Measurements from ENCODE around the gene ZNF319. TPM values are rescaled to one million over a fixed set of nuclear protein-coding genes. Genes with fewer than 3 reads are reported as not detected.
A peak's percentile ranks its signal among the peaks of the same experiment; 100 is the strongest.

ZNF319 gene
- total RNA-seq, 3 donors from 2014 or later (not counting 1 experiment from before 2014, with no cell fraction given) = 15.9 to 31.3 (median 29.3) TPM

DNA sequence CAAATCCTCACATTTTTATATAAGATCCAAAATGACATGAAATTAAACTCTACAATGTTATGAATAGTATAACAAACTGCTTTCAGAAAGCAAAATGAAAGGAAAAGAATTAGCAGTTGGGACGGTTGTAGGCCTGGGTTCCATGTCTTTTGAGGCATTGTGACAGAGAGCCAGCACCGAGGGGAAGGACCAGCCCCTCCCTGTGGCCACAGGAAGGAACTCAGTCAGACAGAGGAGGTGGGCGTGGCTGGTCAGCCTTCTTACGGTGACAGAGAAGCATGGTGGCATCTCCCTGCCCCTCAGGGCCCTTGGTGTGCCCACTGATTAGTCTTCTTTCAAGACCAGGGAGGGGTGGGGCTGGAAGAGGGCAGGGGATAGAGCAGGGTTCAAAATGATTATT is 5.7 kb downstream of the ZNF319 start:
- Mint-ChIP-seq H3K36me3 (peaks cover 5% of the 10 kb centered on the region), H3K27me3 (ENCODE audit: low read depth in 2 of 2) (no peaks in the 10 kb centered on the region), H3K27ac (peak overlapping the region; percentile 72 to 79), H3K4me1 (peaks cover 32 to 53% of the 10 kb centered on the region in 2 donors), H3K4me3 (peak overlapping the region; percentile 65), H3K9me3 (no peaks in the 10 kb centered on the region)
- Histone ChIP-seq H3K36me3 (ENCODE audit: control insufficient read depth, insufficient read depth, low read length) (peaks cover 39% of the 10 kb centered on the region), H3K4me3 (ENCODE audit: low read length) (no peak overlapping the region), H3K27me3 (ENCODE audit: control insufficient read depth, insufficient read depth, low read length) (no peaks in the 10 kb centered on the region), H3K27ac (ENCODE audit: low read length) (peak overlapping the region; percentile 4), H3K4me1 (ENCODE audit: control insufficient read depth, insufficient read depth, low read length) (peaks cover 69% of the 10 kb centered on the region), H3K9me3 (ENCODE audit: control insufficient read depth, insufficient read depth, low read length) (no peaks in the 10 kb centered on the region)
- 15% methylated on average over 4 of the region's 4 CpGs for WGBS (ENCODE audit: insufficient coverage)
- ATAC-seq = peak; percentile 74 to 81 (median 74)
- TF ChIP-seq, protein P1, sequence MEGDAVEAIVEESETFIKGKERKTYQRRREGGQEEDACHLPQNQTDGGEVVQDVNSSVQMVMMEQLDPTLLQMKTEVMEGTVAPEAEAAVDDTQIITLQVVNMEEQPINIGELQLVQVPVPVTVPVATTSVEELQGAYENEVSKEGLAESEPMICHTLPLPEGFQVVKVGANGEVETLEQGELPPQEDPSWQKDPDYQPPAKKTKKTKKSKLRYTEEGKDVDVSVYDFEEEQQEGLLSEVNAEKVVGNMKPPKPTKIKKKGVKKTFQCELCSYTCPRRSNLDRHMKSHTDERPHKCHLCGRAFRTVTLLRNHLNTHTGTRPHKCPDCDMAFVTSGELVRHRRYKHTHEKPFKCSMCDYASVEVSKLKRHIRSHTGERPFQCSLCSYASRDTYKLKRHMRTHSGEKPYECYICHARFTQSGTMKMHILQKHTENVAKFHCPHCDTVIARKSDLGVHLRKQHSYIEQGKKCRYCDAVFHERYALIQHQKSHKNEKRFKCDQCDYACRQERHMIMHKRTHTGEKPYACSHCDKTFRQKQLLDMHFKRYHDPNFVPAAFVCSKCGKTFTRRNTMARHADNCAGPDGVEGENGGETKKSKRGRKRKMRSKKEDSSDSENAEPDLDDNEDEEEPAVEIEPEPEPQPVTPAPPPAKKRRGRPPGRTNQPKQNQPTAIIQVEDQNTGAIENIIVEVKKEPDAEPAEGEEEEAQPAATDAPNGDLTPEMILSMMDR (IDR thresholded peaks at IDR 0.05) = no peak
- intact Hi-C loops (cut with micrococcal nuclease) = no loop called here
- DNase-seq = peak; percentile 42 to 69

DNA sequence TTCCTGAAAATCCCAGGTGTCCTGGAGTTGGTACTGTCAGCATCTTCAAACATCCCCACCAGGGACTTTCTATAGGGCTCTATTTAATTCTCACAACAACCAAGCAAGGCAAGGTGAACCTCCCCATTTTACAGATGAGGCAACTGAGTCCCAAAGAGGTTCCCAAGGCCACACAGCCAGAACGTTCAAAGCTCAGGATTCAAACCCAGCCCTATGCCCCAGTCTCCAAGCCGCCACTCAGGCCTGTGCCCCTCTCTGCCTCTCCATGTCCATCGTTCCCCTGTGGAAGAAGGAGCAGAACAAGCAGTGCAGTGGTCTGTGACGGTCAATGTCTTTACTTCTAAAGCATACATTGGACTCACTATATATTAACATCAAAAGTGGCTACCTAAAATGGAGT is 6.1 kb downstream of the ZNF319 start:
- Mint-ChIP-seq H3K36me3 (peaks cover 5% of the 10 kb centered on the region), H3K27ac (peak overlapping the region; percentile 72 to 79), H3K4me3 (peak overlapping the region; percentile 65), H3K27me3 (ENCODE audit: low read depth in 2 of 2) (no peaks in the 10 kb centered on the region), H3K4me1 (peaks cover 31 to 52% of the 10 kb centered on the region in 2 donors), H3K9me3 (no peaks in the 10 kb centered on the region)
- peaks cover 65% of the 10 kb centered on the region for H3K4me1 ChIP-seq (ENCODE audit: control insufficient read depth, insufficient read depth, low read length)
- WGBS (ENCODE audit: insufficient coverage) = 91% methylated on average over 4 of the region's 4 CpGs
- TF ChIP-seq, protein P1 (IDR thresholded peaks at IDR 0.05) = no peak
- H3K9me3 ChIP-seq (ENCODE audit: control insufficient read depth, insufficient read depth, low read length) = no peaks in the 10 kb centered on the region
- DNase-seq (no peak), ATAC-seq (no peak)
- no peak overlapping the region for H3K27ac ChIP-seq (ENCODE audit: low read length)
- H3K27me3 ChIP-seq (ENCODE audit: control insufficient read depth, insufficient read depth, low read length) = no peaks in the 10 kb centered on the region
- intact Hi-C loops (cut with micrococcal nuclease) = no loop called here
- peaks cover 39% of the 10 kb centered on the region for H3K36me3 ChIP-seq (ENCODE audit: control insufficient read depth, insufficient read depth, low read length)
- H3K4me3 ChIP-seq (ENCODE audit: low read length) = no peak overlapping the region

DNA sequence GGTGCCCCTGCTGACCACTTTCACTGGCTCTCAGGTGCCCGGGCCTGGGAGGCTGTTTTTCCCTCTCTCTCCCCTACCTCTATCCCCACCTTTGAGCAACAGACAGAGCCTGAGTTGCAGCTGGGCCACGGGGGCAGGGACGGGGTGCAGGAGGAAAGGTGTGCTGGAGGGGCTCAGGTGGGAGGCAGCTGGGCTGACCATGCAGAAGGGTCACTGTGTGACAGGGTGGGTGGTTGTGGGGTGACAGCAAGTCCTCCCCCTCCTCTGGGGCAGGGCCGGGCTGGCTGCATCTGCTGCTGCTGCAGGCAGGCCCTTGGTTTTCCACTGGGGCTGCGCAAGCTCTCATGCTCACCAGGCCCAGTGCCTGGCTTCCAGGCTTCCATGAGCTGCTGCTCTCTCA is 6.6 kb downstream of the ZNF319 start:
- Mint-ChIP-seq H3K4me3 (no peak overlapping the region), H3K36me3 (peaks cover 5% of the 10 kb centered on the region), H3K9me3 (no peaks in the 10 kb centered on the region), H3K27me3 (ENCODE audit: low read depth in 2 of 2) (no peaks in the 10 kb centered on the region), H3K27ac (peak overlapping the region in 1 of 2 donors; percentile 79), H3K4me1 (peaks cover 26 to 48% of the 10 kb centered on the region in 2 donors)
- H3K27ac ChIP-seq (ENCODE audit: low read length) = no peak overlapping the region
- peaks cover 39% of the 10 kb centered on the region for H3K36me3 ChIP-seq (ENCODE audit: control insufficient read depth, insufficient read depth, low read length)
- intact Hi-C loops (cut with micrococcal nuclease) = no loop called here
- H3K4me1 ChIP-seq (ENCODE audit: control insufficient read depth, insufficient read depth, low read length) = peaks cover 60% of the 10 kb centered on the region
- DNase-seq (no peak), ATAC-seq (no peak)
- H3K9me3 ChIP-seq (ENCODE audit: control insufficient read depth, insufficient read depth, low read length) = no peaks in the 10 kb centered on the region
- H3K27me3 ChIP-seq (ENCODE audit: control insufficient read depth, insufficient read depth, low read length) = no peaks in the 10 kb centered on the region
- 91% methylated on average over 5 of the region's 5 CpGs for WGBS (ENCODE audit: insufficient coverage)
- H3K4me3 ChIP-seq (ENCODE audit: low read length) = no peak overlapping the region
- TF ChIP-seq, protein P1 (IDR thresholded peaks at IDR 0.05) = no peak

DNA sequence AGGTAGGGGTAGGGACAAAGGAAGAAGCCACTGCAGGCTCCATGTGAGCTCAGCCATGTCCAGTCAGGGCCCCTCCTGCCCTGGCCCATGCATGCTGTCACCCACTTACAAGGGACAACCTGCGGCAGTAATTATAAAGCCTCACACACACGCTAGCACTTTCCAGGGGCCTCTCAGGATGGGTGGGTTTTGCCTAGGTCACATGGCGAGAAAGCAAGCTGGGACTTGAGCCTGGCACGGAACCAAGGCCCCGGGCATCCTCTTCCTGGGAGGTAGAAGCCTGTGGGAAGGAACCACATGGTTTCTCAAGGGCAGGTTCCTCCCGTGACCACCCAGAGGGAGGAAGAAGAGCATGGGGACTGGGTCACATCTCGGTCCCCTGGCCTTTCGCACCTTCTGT is 7.0 kb downstream of the ZNF319 start:
- no peak overlapping the region for H3K27ac ChIP-seq (ENCODE audit: low read length)

More for the DNA sequence above, 7.0 kb downstream of the ZNF319 start:
- Mint-ChIP-seq H3K27ac (peak overlapping the region in 1 of 2 donors; percentile 66), H3K4me3 (no peak overlapping the region), H3K36me3 (peaks cover 5% of the 10 kb centered on the region), H3K9me3 (no peaks in the 10 kb centered on the region), H3K27me3 (ENCODE audit: low read depth in 2 of 2) (no peaks in the 10 kb centered on the region), H3K4me1 (peaks cover 22 to 43% of the 10 kb centered on the region in 2 donors)
- DNase-seq (no peak), ATAC-seq (no peak)
- WGBS (ENCODE audit: insufficient coverage) = 88% methylated on average over 8 of the region's 8 CpGs
- no peaks in the 10 kb centered on the region for H3K27me3 ChIP-seq (ENCODE audit: control insufficient read depth, insufficient read depth, low read length)
- intact Hi-C loops (cut with micrococcal nuclease) = no loop called here
- TF ChIP-seq, protein P1 (IDR thresholded peaks at IDR 0.05) = no peak
- H3K9me3 ChIP-seq (ENCODE audit: control insufficient read depth, insufficient read depth, low read length) = no peaks in the 10 kb centered on the region
- peaks cover 39% of the 10 kb centered on the region for H3K36me3 ChIP-seq (ENCODE audit: control insufficient read depth, insufficient read depth, low read length)
- no peak overlapping the region for H3K4me3 ChIP-seq (ENCODE audit: low read length)
- H3K4me1 ChIP-seq (ENCODE audit: control insufficient read depth, insufficient read depth, low read length) = peaks cover 55% of the 10 kb centered on the region

All from natural killer cell (primary cell).